ENCODE data around the gene FAM227A.
A peak's percentile ranks its signal among the peaks of the same experiment; 100 is the strongest.
"Not testable (repeated sequence)": the region's sequence is repeated elsewhere in the genome, so short reads cannot be mapped to it uniquely, and the experiment has no call there.

The FAM227A gene

GRCh38 chr22:38657045-38657909 lies 1.1 kb upstream of the FAM227A start:
- peak; percentile 35 for DNase-seq

GRCh38 chr22:38655519-38656255 lies 505 bp downstream of the FAM227A start:
- no peak for DNase-seq

GRCh38 chr22:38653741-38654140 lies 2.5 kb downstream of the FAM227A start:
- no peak for DNase-seq

GRCh38 chr22:38652859-38653258 lies 3.3 kb downstream of the FAM227A start:
- no peak for DNase-seq

- DNase-seq: no peak
Observed at GRCh38 chr22:38649841-38650522, 6.2 kb downstream of the FAM227A start.

GRCh38 chr22:38645430-38645829 lies 10.8 kb downstream of the FAM227A start:
- no peak for DNase-seq

GRCh38 chr22:38644245-38644644 lies 11.9 kb downstream of the FAM227A start:
- DNase-seq: not testable (repeated sequence)

- DNase-seq: no peak
Observed at GRCh38 chr22:38641476-38642040, 14.6 kb downstream of the FAM227A start.

- DNase-seq: no peak
Observed at GRCh38 chr22:38638728-38639127, 17.5 kb downstream of the FAM227A start.

GRCh38 chr22:38638216-38638615 lies 18.0 kb downstream of the FAM227A start:
- no peak for DNase-seq

GRCh38 chr22:38632528-38632927 lies 23.7 kb downstream of the FAM227A start:
- no peak for DNase-seq

- DNase-seq: no peak
Observed at GRCh38 chr22:38631724-38632123, 24.5 kb downstream of the FAM227A start.

- no peak for DNase-seq
Observed at GRCh38 chr22:38629108-38629507, 27.1 kb downstream of the FAM227A start.

- DNase-seq: no peak
Observed at GRCh38 chr22:38628444-38628843, 27.7 kb downstream of the FAM227A start.

- no peak for DNase-seq
Observed at GRCh38 chr22:38623351-38623750, 32.8 kb downstream of the FAM227A start.

GRCh38 chr22:38618682-38619081 lies 37.5 kb downstream of the FAM227A start:
- no peak for DNase-seq

- no peak for DNase-seq
Observed at GRCh38 chr22:38618258-38618657, 37.9 kb downstream of the FAM227A start.

- not testable (repeated sequence) for DNase-seq
Observed at GRCh38 chr22:38615064-38615405, 41.2 kb downstream of the FAM227A start.

- no peak for DNase-seq
Observed at GRCh38 chr22:38614332-38615063, 41.7 kb downstream of the FAM227A start.

- DNase-seq: no peak
Observed at GRCh38 chr22:38613588-38613987, 42.6 kb downstream of the FAM227A start.

GRCh38 chr22:38612217-38613006 lies 43.8 kb downstream of the FAM227A start:
- DNase-seq: no peak

GRCh38 chr22:38611559-38611958 lies 44.6 kb downstream of the FAM227A start:
- no peak for DNase-seq
